Tibial nerve (tissue), 3 donors: ENCODE results near the gene JAKMIP1.

ENCODE experiments used
- CTCF ChIP-seq, 5 experiments: fragments of 200-600 bp in 3 of 5; fragments of 450-650 bp in 2 of 5; sonication (generic) in 3 of 5; IDR thresholded peaks; one replicate each; pipeline ENCODE4 v1.5.1; 2016 to 2019; ENCODE audit warnings: antibody characterized with exemption in 5 of 5, mild to moderate bottlenecking in 3 of 5, moderate library complexity in 2 of 5
- POLR2A ChIP-seq, 2 donors: fragments of 450-650 bp; IDR thresholded peaks; one replicate each; pipeline ENCODE4 v1.6.1; 2017; ENCODE audit warnings: antibody characterized with exemption in 2 of 2, mild to moderate bottlenecking in 2 of 2, moderate library complexity in 2 of 2

GRCh38 chr4:6178757-6179156 lies 21.6 kb downstream of the JAKMIP1 start:
- TF ChIP-seq CTCF (IDR thresholded peaks at IDR 0.05) (no peak), POLR2A (IDR thresholded peaks at IDR 0.05) (no peak)
